Neural cell (in vitro differentiated cells): ENCODE measurements around the gene AQP9.

Experiments
- EZH2 ChIP-seq: fragments of 200-600, 300-800 bp; shearing (Covaris generic), sonication (generic); IDR thresholded peaks from 2 replicates; pipeline ENCODE4 v1.6.1; 2014; ENCODE audit warnings: antibody characterized with exemption, low read length, borderline replicate concordance, mild to moderate bottlenecking; ENCODE audit not compliant: insufficient read depth, poor library complexity, severe bottlenecking
- MXI1 ChIP-seq: fragments of 450-650 bp; conservative IDR thresholded peaks from 2 replicates; pipeline ENCODE4 v1.6.1; 2014; ENCODE audit warnings: antibody characterized with exemption, mild to moderate bottlenecking; ENCODE audit not compliant: poor library complexity, severe bottlenecking
- RAD21 ChIP-seq: fragments of 450-650 bp; conservative IDR thresholded peaks from 2 replicates; pipeline ENCODE4 v1.6.1; 2014; ENCODE audit warnings: antibody characterized with exemption, mild to moderate bottlenecking, moderate library complexity
- TAF1 ChIP-seq: IDR thresholded peaks from 2 replicates; pipeline ENCODE4 v1.6.1; 2012; ENCODE audit warnings: low read depth

DNA sequence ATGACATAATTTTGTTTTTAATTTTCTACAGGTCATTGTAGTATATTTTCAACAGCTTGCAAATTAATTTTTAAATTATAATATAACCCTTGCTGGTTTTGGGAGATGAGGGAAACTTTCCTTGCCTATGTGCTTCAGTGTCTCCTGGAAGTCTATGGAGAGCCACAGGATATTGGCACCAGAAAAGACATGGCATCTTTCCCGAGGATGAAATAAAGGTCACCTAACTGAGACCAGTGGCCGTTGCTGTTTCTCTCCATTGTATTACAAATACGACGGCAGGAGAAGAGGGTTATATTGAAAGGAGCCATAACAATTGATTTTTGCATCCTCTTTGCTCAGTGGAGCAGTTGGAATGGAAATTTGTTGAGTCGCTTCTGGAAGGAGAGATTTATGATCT lies 19.9 kb upstream of the AQP9 start:
- TF ChIP-seq EZH2 (no peak), TAF1 (no peak), MXI1 (no peak), RAD21 (no peak)
